ENCODE results near the gene PRMT9. TPM values are rescaled to one million over a fixed set of nuclear protein-coding genes. Genes with fewer than 3 reads are reported as not detected.

Gene PRMT9
- total and polyA plus RNA-seq, 2 donors (not counting 1 experiment from before 2014, with no cell fraction given): 5.6 to 11.0 TPM

GRCh38 chr4:147639388-147639787 is 44.6 kb downstream of the PRMT9 start:
- ChIA-PET POLR2A (no interaction called here), CTCF (no interaction called here)
- Histone ChIP-seq H3K27ac (ENCODE audit: low read length in 2 of 2) (peak overlapping the region in 1 of 2 donors; percentile 57), H3K4me3 (ENCODE audit: control extremely low read depth in 1 of 5, extremely low read depth in 1 of 5, insufficient read depth in 1 of 5, low read depth in 2 of 5, low read length in 4 of 5) (no peak overlapping the region), H3K4me1 (ENCODE audit: control insufficient read depth in 2 of 2, insufficient read depth in 2 of 2, low read length in 2 of 2) (no peaks in the 10 kb centered on the region), H3K4me2 (replicated peaks; ENCODE audit: low read depth, low read length, poor library complexity, severe bottlenecking) (no peak overlapping the region), H4K20me1 (ENCODE audit: control insufficient read depth, insufficient read depth, low read length, poor library complexity, severe bottlenecking) (peaks cover 2% of the 10 kb centered on the region), H3K27me3 (replicated peaks in 1 of 4; ENCODE audit: control extremely low read depth in 1 of 4, control insufficient read depth in 3 of 4, insufficient read depth in 4 of 4, low read length in 3 of 4) (no peaks in the 10 kb centered on the region), H3K9me3 (ENCODE audit: control extremely low read depth in 1 of 3, control insufficient read depth in 2 of 3, insufficient read depth in 1 of 3, low read length in 2 of 3) (no peaks in the 10 kb centered on the region), H3K9ac (ENCODE audit: low read length) (no peak overlapping the region), H2AFZ (ENCODE audit: insufficient read depth, low read depth, low read length, poor library complexity, severe bottlenecking) (no peak overlapping the region), H3K79me2 (ENCODE audit: control insufficient read depth, insufficient read depth, low read length) (no peaks in the 10 kb centered on the region), H3K36me3 (replicated peaks in 1 of 2; ENCODE audit: control extremely low read depth in 1 of 2, control insufficient read depth in 1 of 2, extremely low read depth in 1 of 2, insufficient read depth in 2 of 2, low read length in 1 of 2) (peaks cover 6 to 36% of the 10 kb centered on the region in 2 experiments)
- Mint-ChIP-seq H3K4me1 (peaks cover 8% of the 10 kb centered on the region), H3K4me3 (no peak overlapping the region), H3K27me3 (no peaks in the 10 kb centered on the region), H3K27ac (peak overlapping the region; percentile 23), H3K9me3 (ENCODE audit: insufficient read depth) (peaks cover 3% of the 10 kb centered on the region)
- ATAC-seq (ENCODE audit: low read depth): no peak
- intact Hi-C loops (cut with micrococcal nuclease): no loop called here
- TF ChIP-seq, protein P1, sequence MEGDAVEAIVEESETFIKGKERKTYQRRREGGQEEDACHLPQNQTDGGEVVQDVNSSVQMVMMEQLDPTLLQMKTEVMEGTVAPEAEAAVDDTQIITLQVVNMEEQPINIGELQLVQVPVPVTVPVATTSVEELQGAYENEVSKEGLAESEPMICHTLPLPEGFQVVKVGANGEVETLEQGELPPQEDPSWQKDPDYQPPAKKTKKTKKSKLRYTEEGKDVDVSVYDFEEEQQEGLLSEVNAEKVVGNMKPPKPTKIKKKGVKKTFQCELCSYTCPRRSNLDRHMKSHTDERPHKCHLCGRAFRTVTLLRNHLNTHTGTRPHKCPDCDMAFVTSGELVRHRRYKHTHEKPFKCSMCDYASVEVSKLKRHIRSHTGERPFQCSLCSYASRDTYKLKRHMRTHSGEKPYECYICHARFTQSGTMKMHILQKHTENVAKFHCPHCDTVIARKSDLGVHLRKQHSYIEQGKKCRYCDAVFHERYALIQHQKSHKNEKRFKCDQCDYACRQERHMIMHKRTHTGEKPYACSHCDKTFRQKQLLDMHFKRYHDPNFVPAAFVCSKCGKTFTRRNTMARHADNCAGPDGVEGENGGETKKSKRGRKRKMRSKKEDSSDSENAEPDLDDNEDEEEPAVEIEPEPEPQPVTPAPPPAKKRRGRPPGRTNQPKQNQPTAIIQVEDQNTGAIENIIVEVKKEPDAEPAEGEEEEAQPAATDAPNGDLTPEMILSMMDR (IDR thresholded peaks at IDR 0.05): no peak
- TF ChIP-seq EZH2 (IDR thresholded peaks at IDR 0.05; ENCODE audit: borderline replicate concordance, insufficient read depth, low read depth, low read length, poor library complexity, severe bottlenecking): no peak
- no peak for DNase-seq

DNA sequence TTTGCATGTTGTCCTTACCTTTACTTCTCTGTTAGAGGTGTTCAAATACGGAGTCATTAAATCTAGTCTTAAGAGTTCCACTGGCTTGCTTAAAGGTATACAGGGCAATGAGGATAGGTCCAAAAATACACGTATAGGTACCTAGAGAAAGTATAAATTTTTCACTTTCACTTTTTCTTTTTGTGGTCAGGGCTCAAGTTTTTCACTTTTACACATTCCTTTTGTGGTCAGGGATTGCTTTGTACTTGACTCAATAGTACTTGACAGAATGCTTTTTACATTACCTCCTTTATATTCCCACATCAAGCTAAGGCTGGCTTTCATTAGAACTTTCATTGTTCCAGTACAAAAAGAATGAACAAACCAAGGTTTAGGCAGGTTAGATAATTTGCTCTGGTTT is 45.0 kb downstream of the PRMT9 start:
- peaks cover 8% of the 10 kb centered on the region for H3K4me1 Mint-ChIP-seq
- no peak for TF ChIP-seq EZH2 (IDR thresholded peaks at IDR 0.05; ENCODE audit: borderline replicate concordance, insufficient read depth, low read depth, low read length, poor library complexity, severe bottlenecking)
- TF ChIP-seq, protein P1 (IDR thresholded peaks at IDR 0.05): no peak
- H3K27ac ChIP-seq (ENCODE audit: low read length in 2 of 2): peak overlapping the region in 1 of 2 donors; percentile 57
- H3K4me3 Mint-ChIP-seq: no peak overlapping the region
- no peaks in the 10 kb centered on the region for H3K27me3 ChIP-seq (replicated peaks in 1 of 4; ENCODE audit: control extremely low read depth in 1 of 4, control insufficient read depth in 3 of 4, insufficient read depth in 4 of 4, low read length in 3 of 4)
- DNase-seq (no peak), ATAC-seq (ENCODE audit: low read depth) (no peak)
- no peak overlapping the region for H3K4me2 ChIP-seq (replicated peaks; ENCODE audit: low read depth, low read length, poor library complexity, severe bottlenecking)
- peak overlapping the region; percentile 23 for H3K27ac Mint-ChIP-seq
- no peaks in the 10 kb centered on the region for H3K79me2 ChIP-seq (ENCODE audit: control insufficient read depth, insufficient read depth, low read length)
- peaks cover 10 to 41% of the 10 kb centered on the region in 2 experiments for H3K36me3 ChIP-seq (replicated peaks in 1 of 2; ENCODE audit: control extremely low read depth in 1 of 2, control insufficient read depth in 1 of 2, extremely low read depth in 1 of 2, insufficient read depth in 2 of 2, low read length in 1 of 2)
- H3K9me3 ChIP-seq (ENCODE audit: control extremely low read depth in 1 of 3, control insufficient read depth in 2 of 3, insufficient read depth in 1 of 3, low read length in 2 of 3): no peaks in the 10 kb centered on the region
- no peak overlapping the region for H2AFZ ChIP-seq (ENCODE audit: insufficient read depth, low read depth, low read length, poor library complexity, severe bottlenecking)
- intact Hi-C loops (cut with micrococcal nuclease): no loop called here
- H3K27me3 Mint-ChIP-seq: no peaks in the 10 kb centered on the region
- no peaks in the 10 kb centered on the region for H3K4me1 ChIP-seq (ENCODE audit: control insufficient read depth in 2 of 2, insufficient read depth in 2 of 2, low read length in 2 of 2)
- no peak overlapping the region for H3K9ac ChIP-seq (ENCODE audit: low read length)
- no CpG with 5 or more reads among the region's 2 CpGs for WGBS (ENCODE audit: insufficient coverage)
- POLR2A ChIA-PET: no interaction called here
- H3K4me3 ChIP-seq (ENCODE audit: control extremely low read depth in 1 of 5, extremely low read depth in 1 of 5, insufficient read depth in 1 of 5, low read depth in 2 of 5, low read length in 4 of 5): no peak overlapping the region
- peaks cover 3% of the 10 kb centered on the region for H3K9me3 Mint-ChIP-seq (ENCODE audit: insufficient read depth)
- CTCF ChIA-PET: no interaction called here
- H4K20me1 ChIP-seq (ENCODE audit: control insufficient read depth, insufficient read depth, low read length, poor library complexity, severe bottlenecking): no peaks in the 10 kb centered on the region

Data from B cell (primary cell).